GM06990 (cell line): ENCODE data around the gene HLA-DOA.
A peak's percentile ranks its signal among the peaks of the same experiment; 100 is the strongest.

Source experiments
- DNase-seq: peaks from one replicate; pipeline ENCODE4 v3.0.0-alpha.2; 2011; ENCODE audit not compliant: insufficient read length; ENCODE audit errors: extremely low read depth
- H3K27me3 ChIP-seq: replicated peaks from 2 replicates; pipeline ENCODE4 v1.6.0; 2011; ENCODE audit warnings: low read length; ENCODE audit not compliant: control insufficient read depth, insufficient read depth
- H3K36me3 ChIP-seq: 2 replicates; pipeline ENCODE4 v1.5.1; 2011; ENCODE audit warnings: low read length; ENCODE audit not compliant: control insufficient read depth, insufficient read depth
- H3K4me3 ChIP-seq: replicated peaks from 2 replicates; pipeline ENCODE4 v1.5.1; 2011; ENCODE audit warnings: low read depth, mild to moderate bottlenecking, control low read depth, low read length
- TF ChIP-seq, protein P1 (sequence below): IDR thresholded peaks from 2 replicates; pipeline ENCODE4 v1.5.1; 2011; ENCODE audit warnings: low read length, control low read depth, mild to moderate bottlenecking, inconsistent platforms; ENCODE audit not compliant: insufficient read depth, poor library complexity, severe bottlenecking

The HLA-DOA gene

DNA sequence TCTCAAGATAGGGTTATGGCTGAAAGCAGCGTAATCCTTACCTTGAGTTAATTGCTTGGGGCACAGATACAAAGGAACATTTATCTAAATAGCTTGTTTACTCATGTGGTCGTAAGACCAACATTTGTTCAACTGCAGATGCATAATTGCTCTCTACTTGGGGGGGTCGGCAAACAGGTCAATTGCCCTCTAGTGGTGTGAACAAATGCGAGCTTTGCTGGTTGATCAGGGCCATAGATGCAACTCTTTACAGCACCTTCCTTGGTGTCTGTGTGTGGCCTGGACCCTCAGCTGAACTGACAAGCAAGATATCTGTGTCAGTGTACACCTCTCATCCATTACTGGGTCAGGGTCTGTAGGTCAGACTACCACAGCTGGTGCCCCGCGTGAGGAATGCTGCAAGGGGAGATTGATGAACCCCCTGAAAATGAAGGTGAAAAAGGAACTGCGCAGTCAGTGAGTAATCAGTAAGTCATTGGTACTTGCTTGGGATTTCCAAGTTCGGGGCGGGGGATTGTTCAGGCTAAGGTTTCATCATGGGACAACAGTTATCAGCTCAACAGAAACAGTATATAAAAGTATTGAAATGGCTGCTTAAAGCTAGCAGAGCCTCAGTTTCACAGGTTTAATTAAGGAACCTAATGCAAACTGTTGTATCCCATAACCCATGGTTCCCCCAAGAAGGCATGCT, 40.1 kb upstream of the HLA-DOA start:
- Histone ChIP-seq H3K27me3 (no peaks in the 10 kb centered on the region), H3K4me3 (no peak overlapping the region), H3K36me3 (no peaks in the 10 kb centered on the region)
- DNase-seq: no peak
- TF ChIP-seq, protein P1, sequence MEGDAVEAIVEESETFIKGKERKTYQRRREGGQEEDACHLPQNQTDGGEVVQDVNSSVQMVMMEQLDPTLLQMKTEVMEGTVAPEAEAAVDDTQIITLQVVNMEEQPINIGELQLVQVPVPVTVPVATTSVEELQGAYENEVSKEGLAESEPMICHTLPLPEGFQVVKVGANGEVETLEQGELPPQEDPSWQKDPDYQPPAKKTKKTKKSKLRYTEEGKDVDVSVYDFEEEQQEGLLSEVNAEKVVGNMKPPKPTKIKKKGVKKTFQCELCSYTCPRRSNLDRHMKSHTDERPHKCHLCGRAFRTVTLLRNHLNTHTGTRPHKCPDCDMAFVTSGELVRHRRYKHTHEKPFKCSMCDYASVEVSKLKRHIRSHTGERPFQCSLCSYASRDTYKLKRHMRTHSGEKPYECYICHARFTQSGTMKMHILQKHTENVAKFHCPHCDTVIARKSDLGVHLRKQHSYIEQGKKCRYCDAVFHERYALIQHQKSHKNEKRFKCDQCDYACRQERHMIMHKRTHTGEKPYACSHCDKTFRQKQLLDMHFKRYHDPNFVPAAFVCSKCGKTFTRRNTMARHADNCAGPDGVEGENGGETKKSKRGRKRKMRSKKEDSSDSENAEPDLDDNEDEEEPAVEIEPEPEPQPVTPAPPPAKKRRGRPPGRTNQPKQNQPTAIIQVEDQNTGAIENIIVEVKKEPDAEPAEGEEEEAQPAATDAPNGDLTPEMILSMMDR: peak; percentile 70

DNA sequence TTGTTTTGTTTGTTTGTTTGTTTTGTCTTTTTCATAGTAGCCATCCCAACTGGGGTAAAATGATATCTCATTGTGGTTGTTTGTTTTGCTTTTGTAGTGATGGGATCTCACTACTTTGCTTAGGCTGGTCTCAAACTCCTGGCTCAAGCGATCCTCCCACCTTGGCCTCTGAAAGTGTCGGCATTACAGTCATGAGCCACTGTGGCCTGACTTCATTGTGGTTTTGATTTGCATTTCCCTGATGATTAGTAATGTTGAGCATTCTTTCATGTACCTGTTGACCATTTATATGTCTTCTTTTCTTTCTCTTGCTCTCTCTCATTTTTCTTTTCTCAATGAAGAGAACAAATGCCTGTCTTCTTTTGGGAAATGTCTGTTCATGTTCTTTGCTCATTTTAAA, 30.8 kb upstream of the HLA-DOA start:
- Histone ChIP-seq H3K27me3 (no peaks in the 10 kb centered on the region), H3K36me3 (no peaks in the 10 kb centered on the region), H3K4me3 (no peak overlapping the region)
- TF ChIP-seq, protein P1: no peak
- DNase-seq: no peak

DNA sequence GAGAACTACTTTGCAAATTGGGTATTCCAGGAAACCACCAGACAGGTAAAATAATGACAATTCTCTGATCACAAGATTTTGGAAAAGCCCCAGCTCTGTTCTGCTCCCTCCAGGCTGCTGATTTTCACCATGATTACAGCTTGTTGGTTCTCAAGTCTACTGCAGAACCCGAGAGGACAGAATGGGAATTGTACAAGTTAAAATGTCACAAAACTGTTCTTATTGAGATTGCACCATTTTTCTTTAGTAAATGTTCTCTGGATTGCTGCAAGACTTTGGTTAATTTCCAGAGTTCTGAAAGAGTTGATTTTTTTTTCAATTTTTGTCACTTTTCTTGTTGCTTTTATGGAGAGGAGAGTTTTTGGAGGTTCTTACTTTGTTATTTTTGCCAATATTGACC, 27.1 kb upstream of the HLA-DOA start:
- no peak for DNase-seq
- TF ChIP-seq, protein P1: no peak
- Histone ChIP-seq H3K4me3 (no peak overlapping the region), H3K36me3 (no peaks in the 10 kb centered on the region), H3K27me3 (no peaks in the 10 kb centered on the region)

DNA sequence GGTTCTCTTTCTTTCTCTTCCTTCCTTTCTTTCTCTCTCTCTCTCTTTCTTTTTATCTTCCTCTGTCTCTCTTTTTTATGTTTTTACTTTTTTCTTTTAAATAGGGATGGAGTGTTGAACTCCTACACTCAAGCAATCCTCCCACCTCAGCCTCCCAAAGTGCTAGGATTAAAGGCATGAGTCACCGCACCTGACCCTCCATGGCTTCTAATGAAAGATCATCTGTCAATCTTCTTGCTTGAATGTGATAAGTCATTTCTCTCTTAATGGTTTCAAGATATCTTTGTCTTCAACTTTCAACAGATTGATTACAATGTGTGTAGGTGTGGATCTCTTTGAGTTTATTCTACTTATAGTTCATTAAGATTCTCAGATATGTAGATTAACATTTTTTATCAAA, 25.2 kb upstream of the HLA-DOA start:
- TF ChIP-seq, protein P1: no peak
- DNase-seq: no peak
- Histone ChIP-seq H3K27me3 (no peaks in the 10 kb centered on the region), H3K4me3 (no peak overlapping the region), H3K36me3 (no peaks in the 10 kb centered on the region)

DNA sequence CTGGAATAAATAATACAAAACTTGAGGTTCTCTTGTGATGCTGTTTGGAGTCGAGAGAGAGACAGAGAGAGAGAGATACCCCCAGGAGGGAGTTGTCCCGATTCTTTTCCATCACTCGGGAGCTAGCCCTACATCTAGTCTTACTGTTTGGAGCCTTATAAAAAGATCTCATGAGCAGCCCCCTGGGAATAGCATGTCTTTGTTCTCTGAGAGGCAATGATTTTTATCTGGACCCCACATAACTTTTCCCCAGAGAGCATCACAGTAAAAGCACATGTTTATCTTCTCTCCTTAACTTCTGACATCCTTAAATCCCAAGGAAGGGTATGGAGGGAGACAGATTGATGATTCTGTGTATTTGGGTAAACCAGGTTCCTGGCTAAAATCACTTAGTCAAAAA, 20.9 kb upstream of the HLA-DOA start:
- Histone ChIP-seq H3K36me3 (no peaks in the 10 kb centered on the region), H3K4me3 (peak overlapping the region; percentile 49; the same call in 1 of the 2 replicates), H3K27me3 (no peaks in the 10 kb centered on the region)
- DNase-seq: no peak
- TF ChIP-seq, protein P1: no peak
